Liver (tissue), 3 donors: ENCODE results near the gene GYG2.

Experiments used
- ATF3 ChIP-seq: IDR thresholded peaks from 2 replicates; pipeline ENCODE4 v1.6.1; 2016; ENCODE audit warnings: antibody characterized with exemption
- CTCF ChIP-seq: fragments of 150-350 bp; IDR thresholded peaks from 2 replicates; pipeline ENCODE4 v1.5.1; 2017; ENCODE audit warnings: improper control_type of control experiment, low read depth, low read length; ENCODE audit not compliant: missing input control
- EGR1 ChIP-seq, 2 donors: IDR thresholded peaks; 2 replicates each; pipeline ENCODE4 v1.6.1; 2016 to 2018; ENCODE audit warnings: antibody characterized with exemption in 2 of 2, low read depth in 2 of 2
- FOXA1 ChIP-seq: IDR thresholded peaks from 2 replicates; pipeline ENCODE4 v1.6.1; 2016; ENCODE audit warnings: antibody characterized with exemption
- MAX ChIP-seq: IDR thresholded peaks from 2 replicates; pipeline ENCODE4 v1.6.1; 2016; ENCODE audit warnings: antibody characterized with exemption
- NR2F2 ChIP-seq: IDR thresholded peaks from 2 replicates; pipeline ENCODE4 v1.6.1; 2016; ENCODE audit warnings: antibody characterized with exemption
- REST ChIP-seq: IDR thresholded peaks from 2 replicates; pipeline ENCODE4 v1.6.1; 2016; ENCODE audit warnings: antibody characterized with exemption, mild to moderate bottlenecking
- SP1 ChIP-seq: IDR thresholded peaks from 2 replicates; pipeline ENCODE4 v1.6.1; 2018; ENCODE audit warnings: antibody characterized with exemption, mild to moderate bottlenecking
- TAF1 ChIP-seq: conservative IDR thresholded peaks from 2 replicates; pipeline ENCODE4 v1.6.1; 2016; ENCODE audit warnings: antibody characterized with exemption, mild to moderate bottlenecking
- YY1 ChIP-seq: IDR thresholded peaks from 2 replicates; pipeline ENCODE4 v1.6.1; 2016; ENCODE audit warnings: antibody characterized with exemption, mild to moderate bottlenecking
- donor health status: healthy.
- donor health status: healthy.

- no peak for TF ChIP-seq CTCF
- no peak for TF ChIP-seq MAX
- no peak for TF ChIP-seq YY1
- TF ChIP-seq ATF3 = no peak
- TF ChIP-seq EGR1 (IDR thresholded peaks at IDR 0.05; ENCODE audit: low read depth in 2 of 2) = no peak
- no peak for TF ChIP-seq SP1
- TF ChIP-seq NR2F2 = no peak
- no peak for TF ChIP-seq REST
- no peak for TF ChIP-seq FOXA1
- no peak for TF ChIP-seq TAF1
These were observed 47.0 kb upstream of the GYG2 start for GRCh38 chrX:2781698-2782097.
